ENCODE results near the gene NTRK3.

- no peak for TF ChIP-seq CTCF (IDR thresholded peaks at IDR 0.05)
- no peak for TF ChIP-seq POLR2A (IDR thresholded peaks at IDR 0.05)
Measured at GRCh38 chr15:88038261-88038660, 218.3 kb downstream of the NTRK3 start.
